Measurements from ENCODE around the gene TMEM150B.

Gene TMEM150B

GRCh38 chr19:55355213-55355821 lies 30.2 kb upstream of the TMEM150B start:
- no peak for DNase-seq (ENCODE audit: low read depth in 1 of 2, low spot score in 1 of 2)

DNA sequence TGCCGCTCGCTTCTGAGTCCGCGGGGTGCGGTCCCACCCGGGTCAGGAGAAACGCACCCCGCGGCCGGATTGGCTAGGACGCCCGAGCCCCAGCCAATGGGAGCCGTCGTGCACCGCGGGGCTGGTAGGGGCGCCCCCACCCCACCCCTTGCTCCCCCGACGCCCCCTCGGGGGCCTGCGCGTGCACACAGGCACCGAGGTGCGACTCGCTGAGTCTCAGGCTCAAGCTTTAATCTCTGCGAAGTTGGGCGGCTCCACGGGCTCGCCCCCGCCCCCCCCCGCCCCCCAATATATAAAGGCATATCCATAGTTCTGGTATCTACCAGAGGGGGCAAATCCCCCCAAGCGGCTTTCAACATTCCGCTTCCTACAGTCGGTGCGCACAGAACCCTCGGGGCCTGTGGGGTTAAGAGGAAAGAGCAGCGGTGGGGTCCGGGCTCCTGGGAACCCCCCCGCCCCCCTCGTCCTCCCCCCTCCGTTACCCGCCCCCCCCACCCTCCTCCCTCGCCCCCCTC lies 29.6 kb upstream of the TMEM150B start, which contains the start of gene COX6B2:
COX6B2 (minus strand) TSS at position 22 of the 515 bp plus-strand sequence. CDS start 198 bp downstream, outside the sequence.
- no peak for DNase-seq (ENCODE audit: low read depth in 1 of 2, low spot score in 1 of 2)

DNA sequence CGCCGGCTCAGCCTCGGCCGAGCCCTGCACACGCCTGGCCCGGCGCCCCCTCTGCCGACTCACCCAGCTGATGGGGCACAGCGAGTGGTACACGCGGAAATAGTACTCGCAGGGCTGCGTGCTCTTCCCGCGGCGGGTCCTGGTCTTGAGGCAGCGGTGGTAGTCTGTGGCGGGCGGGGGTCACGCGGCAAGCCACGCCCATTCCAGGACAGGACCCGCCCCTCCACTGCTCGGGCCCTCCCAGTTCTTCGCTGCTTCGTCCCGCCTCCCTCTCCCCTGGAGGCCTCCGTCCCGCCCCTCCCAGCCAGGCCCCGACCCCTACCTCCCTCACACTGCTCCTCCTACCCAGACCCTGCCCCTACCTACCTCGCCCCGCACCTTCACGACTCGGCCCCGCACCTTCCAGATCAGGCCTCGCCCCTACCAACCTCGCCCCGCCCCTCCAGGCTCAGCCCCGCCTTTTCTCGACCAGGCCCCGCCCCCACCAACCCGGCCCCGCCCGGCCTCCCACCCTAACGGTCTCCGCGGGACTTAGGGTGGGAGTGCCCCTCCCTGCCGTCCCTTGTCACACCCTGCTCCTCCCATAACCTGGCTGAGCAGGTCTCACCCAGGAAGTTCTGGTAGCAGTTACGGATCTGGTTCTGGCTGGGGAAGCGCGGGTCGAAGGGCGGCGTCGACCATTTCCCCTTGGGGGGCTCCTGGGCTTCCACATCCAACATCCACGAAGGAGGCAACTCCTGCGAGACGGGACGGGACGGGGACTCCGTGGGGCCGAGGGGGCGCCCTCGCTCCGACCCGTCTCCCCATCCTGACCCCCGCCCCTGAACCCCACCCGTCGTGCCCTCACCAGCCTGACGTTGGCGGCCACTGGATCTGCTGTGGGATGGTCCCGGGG lies 28.9 kb upstream of the TMEM150B start:
- peak in 1 of 2 donors; percentile 30 for DNase-seq (ENCODE audit: low read depth in 1 of 2, low spot score in 1 of 2)

GRCh38 chr19:55353356-55353802 lies 28.2 kb upstream of the TMEM150B start:
- no peak for DNase-seq (ENCODE audit: low read depth in 1 of 2, low spot score in 1 of 2)

GRCh38 chr19:55352549-55353145 lies 27.5 kb upstream of the TMEM150B start:
- DNase-seq (ENCODE audit: low read depth in 1 of 2, low spot score in 1 of 2) = no peak

DNA sequence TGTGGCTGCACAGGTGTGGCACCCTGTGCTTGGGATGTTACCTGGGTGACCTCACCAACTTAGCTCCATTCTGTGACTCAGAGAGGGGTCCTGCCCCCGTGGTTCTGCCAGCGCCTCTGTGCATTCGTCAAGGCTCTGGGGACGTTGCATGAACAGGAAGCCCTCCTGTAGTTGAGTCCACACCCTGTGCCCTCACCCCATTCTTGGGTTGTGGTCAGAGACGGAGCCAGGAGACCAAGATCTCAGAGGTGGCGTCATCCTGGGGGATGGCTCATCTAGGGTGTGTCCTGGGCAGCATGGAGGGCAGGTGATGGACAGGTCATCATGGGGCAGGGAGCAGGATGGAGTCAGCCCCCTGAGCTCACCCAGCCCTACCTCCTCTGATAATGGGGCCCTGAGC lies 26.9 kb upstream of the TMEM150B start:
- no peak for DNase-seq (ENCODE audit: low read depth in 1 of 2, low spot score in 1 of 2)

DNA sequence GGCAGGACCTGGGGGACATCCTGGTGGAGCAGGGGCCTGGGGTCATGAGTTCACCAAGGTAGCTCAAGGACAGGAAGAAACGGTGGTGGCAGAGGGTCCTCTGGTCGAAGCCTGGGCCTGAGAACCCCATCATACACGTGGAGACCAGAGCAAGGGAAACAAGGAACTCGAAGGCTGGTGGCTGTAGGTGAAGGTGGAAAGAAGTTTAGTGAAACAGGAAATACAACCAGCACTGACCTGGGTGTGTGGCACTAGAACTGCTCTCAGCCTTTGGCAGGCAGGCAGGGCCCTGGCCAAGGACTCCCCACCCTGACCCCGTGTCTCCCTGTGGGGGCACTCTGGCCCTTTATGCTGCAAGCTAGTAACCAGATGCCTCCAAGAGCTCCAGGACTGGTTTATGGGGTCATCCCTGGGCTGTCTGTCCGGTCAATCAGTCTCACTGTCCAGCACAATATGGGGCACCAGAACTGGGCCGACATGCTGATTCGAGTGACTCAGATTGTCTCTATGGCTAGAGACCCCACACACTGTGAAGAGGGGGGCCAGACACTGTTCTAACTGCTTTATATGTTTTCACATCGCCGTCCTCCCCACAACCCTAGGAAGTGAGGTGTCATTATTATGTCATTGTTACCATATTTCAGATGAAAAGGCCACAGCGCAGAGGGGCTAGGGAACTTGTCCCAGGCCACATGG lies 25.6 kb upstream of the TMEM150B start:
- no peak for DNase-seq (ENCODE audit: low read depth in 1 of 2, low spot score in 1 of 2)

DNA sequence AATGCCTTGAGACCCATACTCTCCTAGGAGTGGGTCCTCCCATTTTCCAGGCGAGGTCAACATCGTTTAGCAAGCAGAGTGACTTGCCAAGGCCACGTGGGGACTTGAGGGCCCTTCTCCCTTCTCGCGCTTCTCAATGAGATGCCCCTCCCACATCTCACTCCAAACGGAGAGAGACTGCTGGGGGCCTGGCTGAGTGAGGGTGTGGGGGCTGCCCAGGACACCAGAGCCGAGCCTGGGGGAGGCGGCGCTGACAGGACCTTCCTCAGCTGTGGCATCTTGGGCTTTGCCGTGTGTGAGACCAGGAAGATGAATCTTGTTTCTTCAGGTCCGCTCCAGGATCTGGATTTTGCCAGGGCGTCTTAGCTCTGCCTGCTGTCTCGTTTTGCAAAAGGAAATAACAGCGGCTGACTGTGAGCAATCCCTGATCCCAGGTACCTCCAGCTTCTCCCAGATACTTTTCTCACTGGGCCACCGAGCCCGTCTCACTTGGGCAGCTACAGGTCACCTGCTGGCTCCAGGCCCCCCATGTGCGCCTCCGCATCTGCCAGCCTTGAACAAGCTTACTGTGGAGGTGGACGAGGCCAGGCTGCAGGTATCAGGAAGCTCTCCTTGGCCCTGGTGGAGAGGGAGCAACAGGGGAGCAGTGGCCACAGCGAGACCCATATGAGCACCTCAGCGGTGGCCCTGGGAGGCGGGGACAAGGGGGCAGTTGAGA lies 23.3 kb upstream of the TMEM150B start:
- DNase-seq (ENCODE audit: low read depth in 1 of 2, low spot score in 1 of 2) = no peak

DNA sequence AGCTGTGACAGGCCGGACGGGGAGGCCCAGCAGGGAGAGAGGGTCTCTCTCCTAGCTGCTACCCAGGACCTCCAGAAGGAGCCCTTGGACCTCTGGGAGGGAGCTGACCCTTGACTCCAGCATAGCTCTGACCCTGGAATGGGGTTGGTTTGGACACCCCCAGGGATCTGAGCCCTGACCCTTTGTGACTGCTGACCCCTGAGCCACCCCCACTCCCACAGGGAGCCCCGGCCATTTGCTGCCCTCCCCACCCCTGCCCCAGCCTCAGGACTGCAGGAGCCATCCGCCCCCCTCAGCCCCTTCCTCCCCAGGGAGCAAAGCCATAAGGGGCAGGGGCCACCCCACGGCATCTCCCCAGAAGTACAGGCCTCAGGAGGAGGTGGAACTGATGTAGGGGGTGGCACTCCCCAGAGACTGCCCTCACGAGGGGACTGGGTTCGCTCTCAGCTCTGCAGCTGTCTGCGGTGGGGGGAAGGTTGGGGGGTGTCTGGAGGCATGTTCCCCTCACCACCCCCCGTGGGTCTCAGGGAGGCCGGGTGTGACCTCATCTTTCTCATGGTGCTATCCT lies 22.4 kb upstream of the TMEM150B start:
- DNase-seq (ENCODE audit: low read depth in 1 of 2, low spot score in 1 of 2) = no peak

DNA sequence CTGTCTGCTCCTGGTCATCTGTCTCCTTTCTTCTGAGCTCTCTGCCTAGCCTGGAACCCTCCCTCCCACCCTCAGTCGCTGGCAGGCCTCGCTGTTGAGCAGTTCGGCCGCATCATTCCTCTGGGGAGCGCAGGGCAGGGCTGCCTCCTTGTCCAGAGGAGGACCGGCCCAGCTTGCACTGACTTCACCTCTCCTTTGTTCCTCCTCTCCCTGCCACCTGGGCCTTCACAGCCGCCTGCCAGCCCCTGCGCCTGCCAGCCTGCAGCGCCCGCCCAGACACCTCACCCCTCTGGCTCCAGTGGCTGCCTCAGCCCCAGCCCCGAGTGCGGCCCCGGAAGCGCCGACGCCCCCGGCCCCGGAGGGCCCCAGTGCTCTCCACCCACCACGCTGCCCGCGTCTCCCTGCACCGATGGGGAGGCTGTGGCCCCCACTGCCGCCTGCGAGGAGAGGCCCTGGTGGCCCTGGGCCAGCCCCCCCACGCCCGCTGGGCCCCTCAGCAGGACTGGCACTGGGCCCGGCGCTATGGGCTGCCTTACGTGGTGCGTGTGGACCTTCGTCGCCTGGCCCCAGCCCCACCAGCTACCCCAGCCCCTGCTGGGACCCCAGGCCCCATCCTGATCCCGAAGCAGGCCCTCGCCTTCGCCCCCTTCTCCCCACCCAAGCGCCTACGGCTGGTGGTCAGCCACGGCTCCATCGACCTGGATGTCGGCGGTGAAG lies 21.7 kb upstream of the TMEM150B start:
- DNase-seq (ENCODE audit: low read depth in 1 of 2, low spot score in 1 of 2) = no peak

GRCh38 chr19:55345818-55346724 lies 20.9 kb upstream of the TMEM150B start:
- no peak for DNase-seq (ENCODE audit: low read depth in 1 of 2, low spot score in 1 of 2)

- no peak for DNase-seq (ENCODE audit: low read depth in 1 of 2, low spot score in 1 of 2)
Observed at GRCh38 chr19:55345101-55345817, 20.1 kb upstream of the TMEM150B start.

DNA sequence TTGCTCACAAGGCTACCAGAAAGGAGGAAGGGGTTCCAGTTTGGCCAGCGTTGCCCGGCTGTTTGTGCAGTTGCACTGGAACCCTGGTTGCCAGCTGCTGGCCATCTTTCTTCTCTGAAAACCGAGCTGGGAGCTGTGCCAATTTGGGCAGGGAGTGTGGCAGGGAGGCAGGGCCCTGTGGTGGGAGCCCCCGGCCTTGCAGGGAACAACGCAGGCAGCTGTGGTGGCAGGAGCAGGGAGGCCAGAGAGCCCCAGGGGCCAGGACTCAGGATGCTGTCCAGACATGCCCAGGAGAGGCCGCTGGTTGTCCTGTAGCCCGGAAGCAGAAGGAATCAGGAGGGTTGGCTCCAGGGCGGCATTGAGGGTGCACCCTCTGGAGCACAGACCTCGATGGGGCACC lies 19.3 kb upstream of the TMEM150B start:
- DNase-seq (ENCODE audit: low read depth in 1 of 2, low spot score in 1 of 2) = no peak

DNA sequence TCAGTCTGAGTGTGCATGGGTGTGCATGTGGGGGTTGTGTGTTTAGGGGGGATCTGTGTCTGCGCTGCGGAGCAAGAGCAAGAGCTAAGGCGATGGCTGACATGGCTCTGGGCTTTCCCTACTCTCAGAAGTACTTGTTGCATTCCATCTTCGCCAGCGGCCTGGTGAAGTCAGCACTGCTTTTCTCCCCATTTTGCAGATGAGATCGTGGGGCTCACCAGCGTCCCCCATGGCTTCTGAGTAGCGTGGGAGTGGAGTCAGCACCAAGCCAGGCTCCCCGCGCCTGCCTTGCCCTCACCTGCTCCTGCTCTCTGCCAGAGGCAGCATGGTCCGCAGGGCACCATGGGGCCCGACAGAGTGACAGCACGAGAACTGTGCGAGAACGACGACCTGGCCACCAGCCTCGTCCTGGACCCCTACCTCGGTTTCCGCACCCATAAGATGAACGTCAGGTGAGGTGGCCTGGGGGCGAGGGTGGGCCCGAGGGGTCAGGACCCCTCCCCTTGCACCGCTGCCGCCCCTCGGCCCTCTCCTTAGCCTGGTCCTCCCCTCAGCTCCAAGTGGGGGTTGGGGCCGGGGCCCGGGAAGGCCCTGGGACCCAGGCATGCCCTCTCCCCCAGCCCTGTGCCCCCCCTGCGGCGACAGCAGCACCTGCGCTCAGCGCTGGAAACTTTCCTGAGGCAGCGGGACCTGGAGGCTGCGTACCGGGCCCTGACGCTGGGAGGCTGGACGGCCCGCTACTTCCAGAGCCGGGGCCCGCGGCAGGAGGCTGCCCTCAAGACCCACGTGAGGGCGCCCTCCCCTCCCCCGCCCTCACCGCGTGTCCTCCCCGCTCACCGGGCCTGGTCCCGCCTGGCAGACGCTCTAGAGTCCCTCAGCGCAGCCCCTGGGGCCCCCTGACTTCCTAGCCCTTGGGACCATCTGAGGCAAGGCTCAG lies 16.7 kb upstream of the TMEM150B start:
- DNase-seq (ENCODE audit: low read depth in 1 of 2, low spot score in 1 of 2) = no peak

DNA sequence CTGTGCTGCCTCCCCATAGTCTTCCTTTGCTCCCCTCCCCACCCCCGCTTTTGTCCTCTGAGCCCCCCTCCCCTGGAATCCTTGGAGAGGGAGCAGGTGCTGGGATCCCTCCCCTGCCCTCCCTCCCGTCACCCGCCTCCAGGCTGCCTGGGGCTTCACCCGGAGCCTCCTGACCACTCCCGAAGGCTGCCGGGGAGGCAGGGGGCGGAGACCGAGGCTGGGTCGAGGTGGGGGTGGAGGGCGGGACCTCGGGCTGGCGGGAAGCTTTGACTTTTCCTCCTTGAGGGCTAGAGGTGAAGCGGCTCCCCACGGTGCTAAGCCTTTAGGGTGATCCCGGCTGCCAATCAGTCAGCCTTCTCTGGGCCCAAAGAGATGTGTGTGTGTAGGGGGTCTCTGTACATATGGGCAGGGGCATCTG lies 16.0 kb upstream of the TMEM150B start:
- DNase-seq (ENCODE audit: low read depth in 1 of 2, low spot score in 1 of 2) = peak in 1 of 2 donors; percentile 23

- DNase-seq (ENCODE audit: low read depth in 1 of 2, low spot score in 1 of 2) = no peak
Observed at GRCh38 chr19:55340784-55341147, 15.6 kb upstream of the TMEM150B start.
